ENCODE results near the gene RAD51D.

Gene RAD51D

DNA sequence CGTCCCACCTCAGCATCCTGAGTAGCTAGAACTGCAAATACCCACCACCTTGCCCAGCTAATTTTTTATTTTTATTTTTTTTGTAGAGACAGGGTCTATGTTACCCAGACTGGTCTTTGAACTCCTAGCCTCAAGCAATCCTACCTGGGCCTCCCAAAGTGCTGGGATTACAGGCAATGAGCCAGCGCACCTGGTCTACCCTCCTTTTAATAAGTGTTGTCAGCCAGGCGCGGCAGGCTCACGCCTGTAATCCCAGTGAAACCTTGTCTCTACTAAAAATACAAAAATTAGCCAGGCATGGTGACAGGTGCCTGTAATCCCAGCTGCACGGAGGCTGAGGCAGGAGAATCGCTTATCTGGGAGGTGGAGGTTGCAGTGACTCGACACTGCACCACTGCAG lies 75.5 kb downstream of the RAD51D start:
- TF ChIP-seq, protein P1, sequence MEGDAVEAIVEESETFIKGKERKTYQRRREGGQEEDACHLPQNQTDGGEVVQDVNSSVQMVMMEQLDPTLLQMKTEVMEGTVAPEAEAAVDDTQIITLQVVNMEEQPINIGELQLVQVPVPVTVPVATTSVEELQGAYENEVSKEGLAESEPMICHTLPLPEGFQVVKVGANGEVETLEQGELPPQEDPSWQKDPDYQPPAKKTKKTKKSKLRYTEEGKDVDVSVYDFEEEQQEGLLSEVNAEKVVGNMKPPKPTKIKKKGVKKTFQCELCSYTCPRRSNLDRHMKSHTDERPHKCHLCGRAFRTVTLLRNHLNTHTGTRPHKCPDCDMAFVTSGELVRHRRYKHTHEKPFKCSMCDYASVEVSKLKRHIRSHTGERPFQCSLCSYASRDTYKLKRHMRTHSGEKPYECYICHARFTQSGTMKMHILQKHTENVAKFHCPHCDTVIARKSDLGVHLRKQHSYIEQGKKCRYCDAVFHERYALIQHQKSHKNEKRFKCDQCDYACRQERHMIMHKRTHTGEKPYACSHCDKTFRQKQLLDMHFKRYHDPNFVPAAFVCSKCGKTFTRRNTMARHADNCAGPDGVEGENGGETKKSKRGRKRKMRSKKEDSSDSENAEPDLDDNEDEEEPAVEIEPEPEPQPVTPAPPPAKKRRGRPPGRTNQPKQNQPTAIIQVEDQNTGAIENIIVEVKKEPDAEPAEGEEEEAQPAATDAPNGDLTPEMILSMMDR (IDR thresholded peaks at IDR 0.05; ENCODE audit: low read depth, low read length) = no peak
- H3K4me3 ChIP-seq (ENCODE audit: low read depth, low read length) = no peak overlapping the region
- DNase-seq (ENCODE audit: low read depth, low spot score) = no peak
- in situ Hi-C loops (cut with HindIII; ENCODE audit: low sequenced_read_pairs) = no loop called here
